IPS DF 19.7 (cell line): Measurements from ENCODE around the gene RALGPS1.

Experiments
- DNase-seq: peaks from one replicate; pipeline ENCODE4 v3.0.0-alpha.2; 2013; ENCODE audit warnings: low read depth, low spot score

The RALGPS1 gene

DNA sequence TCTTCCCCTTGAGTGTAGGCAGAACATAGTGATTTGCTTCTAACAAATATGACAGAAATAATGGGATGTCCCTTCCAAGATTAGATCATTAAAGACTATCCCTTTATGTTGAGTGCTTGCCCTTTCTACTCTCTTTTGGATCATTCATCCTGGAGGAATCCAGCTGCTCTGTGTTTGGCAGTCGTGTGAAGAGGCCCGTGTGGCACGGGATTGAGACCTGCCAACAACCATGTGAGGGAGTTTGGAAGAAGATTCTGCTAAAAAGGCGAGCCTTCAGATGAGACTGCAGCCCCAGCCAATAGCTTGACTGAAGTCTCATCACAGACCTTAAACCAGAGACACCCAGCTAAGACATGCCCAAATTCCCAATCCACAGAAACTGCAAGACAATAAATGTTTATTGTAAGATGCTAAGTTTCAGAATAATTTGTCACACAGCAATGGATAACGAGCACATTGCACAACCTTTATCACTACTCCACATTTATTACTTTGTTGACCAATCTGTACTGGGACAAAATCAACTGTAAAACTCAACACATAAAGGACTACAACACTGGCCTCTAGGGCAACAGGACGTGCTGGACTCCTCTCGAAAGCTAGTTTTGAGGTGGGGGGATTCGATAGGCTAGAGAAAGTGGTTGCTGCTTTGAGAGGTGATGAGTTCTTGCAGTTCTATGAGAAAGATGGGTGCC is 165.0 kb downstream of the RALGPS1 start:
- no peak for DNase-seq

DNA sequence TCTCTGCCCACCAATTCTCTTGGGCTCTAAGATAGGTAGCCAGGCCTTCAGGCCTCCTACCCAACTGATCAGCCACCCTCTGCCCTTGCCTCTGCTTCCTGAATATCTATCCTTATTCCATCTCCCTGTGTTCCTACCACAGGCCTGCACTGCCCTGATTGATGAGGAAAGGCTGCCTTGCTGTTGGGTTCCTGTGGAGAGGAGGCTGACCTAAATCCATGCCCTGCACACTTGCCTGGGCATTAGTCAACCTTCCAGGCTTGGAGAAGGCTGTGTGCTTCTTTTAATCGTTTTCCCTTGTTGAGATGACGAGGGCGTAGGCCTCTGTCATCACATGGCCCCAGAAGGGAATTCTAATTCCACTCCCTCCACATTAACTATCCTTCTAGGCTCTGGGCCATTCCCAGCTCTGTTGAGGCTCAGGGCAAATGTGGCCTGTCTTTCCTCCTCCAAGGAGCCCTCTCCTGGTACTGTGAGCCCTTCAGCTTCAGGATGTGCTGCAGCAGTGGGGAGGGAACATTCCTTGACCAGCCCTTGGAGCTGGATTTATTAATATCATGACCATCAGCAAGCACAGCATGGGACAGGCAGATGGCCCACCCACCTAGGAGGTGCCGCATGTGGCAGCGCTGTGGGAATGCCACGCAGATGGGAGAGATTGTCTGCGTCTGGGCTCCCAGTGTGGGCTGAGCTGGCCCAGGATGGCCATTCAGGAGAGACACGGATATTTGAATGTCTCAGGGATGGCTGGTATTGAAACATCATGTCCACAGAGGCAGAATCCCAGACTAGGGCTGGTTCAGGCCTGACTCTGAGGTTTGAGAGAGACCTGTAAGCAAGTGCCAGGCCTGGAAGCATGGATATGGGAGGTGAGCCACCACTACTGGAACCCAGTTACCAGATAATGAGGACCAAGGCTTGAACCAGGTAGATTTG is 166.9 kb downstream of the RALGPS1 start:
- DNase-seq, result no peak

- DNase-seq, result no peak
Observed at GRCh38 chr9:127083138-127083980, 168.8 kb downstream of the RALGPS1 start.

GRCh38 chr9:127084076-127085039 is 169.8 kb downstream of the RALGPS1 start:
- DNase-seq, result no peak

DNA sequence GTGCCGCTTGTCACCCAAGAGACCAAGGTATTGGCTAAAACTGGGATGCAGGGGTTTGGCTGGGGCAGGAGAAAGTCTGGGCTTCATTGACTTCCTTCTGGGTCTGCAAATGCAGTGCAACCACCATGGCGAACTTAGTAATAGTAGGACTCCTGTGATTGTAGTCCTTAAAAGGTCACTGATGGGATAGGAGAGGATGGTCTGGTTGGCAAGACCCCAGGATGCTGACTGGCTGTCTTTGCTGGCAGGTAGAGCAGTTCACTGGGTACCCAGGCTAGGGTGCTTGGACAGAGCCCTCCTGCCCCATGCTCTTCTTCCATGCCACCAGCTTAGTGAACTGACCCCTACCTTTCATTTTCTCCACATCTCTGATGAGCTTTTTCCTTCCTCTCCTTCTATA is 170.6 kb downstream of the RALGPS1 start:
- no peak for DNase-seq

DNA sequence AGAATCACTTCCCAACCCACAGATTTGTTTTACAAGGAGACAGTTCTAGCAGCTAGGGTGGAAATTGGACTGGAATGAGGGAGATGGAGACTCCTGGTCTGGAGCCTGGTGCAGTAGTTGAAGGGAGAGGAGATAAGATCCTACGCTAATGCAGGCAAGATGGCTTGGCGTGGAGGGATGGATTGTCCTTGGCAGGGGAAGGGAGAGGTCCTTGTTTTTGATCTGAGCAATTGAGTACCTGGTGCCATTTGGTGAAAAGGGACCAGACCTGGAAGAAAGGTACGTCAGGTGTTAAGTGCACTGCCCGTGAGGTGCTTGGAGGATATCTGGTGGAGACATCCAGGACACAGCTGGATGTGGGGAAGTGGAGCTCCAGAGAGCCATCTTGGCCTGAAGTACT is 172.2 kb downstream of the RALGPS1 start:
- no peak for DNase-seq

DNA sequence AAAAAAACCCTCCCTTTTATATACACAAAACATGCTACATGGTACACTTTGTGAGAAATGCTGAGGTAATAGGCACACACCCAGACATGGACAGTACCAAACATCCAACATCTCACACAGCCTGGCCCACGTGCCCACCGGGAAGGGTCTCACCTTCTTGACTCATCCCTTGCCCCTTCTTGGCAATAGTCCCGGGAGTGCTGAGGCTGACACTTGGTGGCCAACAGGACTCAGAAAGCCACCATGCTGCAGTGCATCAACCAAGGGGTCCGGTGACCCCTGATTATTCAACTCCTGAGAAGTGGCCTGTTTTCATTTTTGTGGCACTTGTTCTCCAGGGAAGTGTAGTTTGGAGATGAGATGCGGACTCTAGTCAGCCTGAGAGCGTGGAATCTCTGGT is 172.8 kb downstream of the RALGPS1 start:
- no peak for DNase-seq

- DNase-seq, result no peak
Observed at GRCh38 chr9:127087836-127088235, 173.3 kb downstream of the RALGPS1 start.

DNA sequence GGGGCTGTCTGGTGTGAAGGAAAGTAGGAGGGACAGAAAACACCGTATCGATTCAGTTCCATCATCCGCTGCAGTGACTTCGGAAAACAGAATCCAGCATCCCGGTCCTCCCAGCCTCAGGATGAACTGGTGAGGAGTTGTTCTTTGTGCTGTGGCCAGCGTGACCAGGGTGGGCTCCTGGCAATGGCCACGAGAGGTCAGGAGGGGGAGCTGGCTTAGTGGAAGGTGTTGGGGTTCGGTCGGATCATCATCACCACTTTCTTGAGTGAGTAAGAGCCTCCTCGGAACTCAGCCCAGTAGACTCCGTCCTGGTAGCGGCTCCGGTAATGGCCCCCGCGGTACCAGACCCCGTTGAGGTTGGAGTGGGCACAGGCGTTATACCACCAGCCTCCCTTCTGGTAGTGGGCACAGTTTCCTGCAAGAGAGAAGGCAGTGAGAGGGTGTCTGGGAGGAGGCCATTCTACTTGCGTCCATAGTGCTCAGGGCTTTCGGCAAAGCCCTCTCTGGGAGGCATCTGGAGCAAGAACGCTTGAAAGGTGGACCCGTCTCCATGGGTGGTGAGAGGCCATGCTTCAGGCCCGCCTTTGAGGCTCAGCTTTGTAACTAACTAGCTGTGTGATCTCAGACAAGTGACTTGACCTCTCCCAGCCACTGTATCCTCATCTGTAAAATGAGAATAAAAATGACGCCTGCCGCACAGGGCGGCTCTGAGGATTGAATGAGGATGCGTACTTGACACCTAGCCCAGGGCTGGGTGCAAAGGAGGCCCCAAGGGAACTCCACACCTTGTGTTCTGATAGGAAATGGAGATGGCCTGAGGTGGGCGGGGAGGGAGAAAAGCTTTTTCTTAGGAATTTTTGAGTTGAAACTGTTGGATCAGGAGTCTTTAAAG is 174.4 kb downstream of the RALGPS1 start:
- DNase-seq, result no peak

DNA sequence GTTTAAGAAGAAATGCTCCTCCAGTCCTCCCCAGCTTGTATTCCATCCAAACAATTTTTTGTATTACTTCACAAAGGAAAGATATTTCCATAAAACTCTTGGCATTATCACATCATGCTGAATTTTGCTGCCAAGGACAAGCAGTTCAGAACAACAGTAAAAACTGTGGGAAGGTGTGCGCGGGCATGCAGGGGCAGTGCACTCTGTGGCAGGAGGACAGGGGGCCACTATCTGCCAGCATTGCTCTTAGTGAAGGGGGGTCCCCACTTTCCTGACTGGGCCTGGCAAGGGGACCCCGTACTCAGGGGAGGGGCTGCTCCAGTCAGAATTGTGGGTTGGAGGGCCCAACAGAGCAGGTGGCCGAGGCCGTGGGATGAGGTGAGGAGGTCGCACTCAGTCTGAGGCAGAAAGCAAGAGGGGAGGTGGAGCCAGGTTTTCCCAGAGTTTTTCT is 175.1 kb downstream of the RALGPS1 start:
- no peak for DNase-seq

- DNase-seq, result no peak
Observed at GRCh38 chr9:127090341-127090985, 175.9 kb downstream of the RALGPS1 start.

DNA sequence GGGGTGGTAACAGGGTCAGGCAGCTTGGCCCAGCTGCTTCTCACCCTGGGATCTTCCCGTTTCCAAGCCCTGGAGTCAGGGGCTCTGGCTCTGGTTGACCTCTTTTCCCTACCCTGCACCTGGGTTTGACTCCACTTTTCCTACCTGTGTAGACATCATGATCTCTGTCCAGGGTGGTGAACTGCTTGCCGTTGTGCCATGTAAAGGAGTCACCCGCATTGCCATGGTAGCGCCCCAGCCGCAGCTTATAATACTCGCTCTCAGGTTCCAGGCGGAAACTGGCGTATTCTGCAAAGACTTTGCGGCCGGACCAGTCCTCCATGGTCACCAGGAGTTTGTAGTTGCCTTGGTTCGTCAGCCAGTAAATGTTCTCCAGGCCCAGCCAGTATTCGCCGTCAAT is 176.9 kb downstream of the RALGPS1 start:
- DNase-seq, result no peak

- no peak for DNase-seq
Observed at GRCh38 chr9:127092041-127092608, 177.5 kb downstream of the RALGPS1 start.

DNA sequence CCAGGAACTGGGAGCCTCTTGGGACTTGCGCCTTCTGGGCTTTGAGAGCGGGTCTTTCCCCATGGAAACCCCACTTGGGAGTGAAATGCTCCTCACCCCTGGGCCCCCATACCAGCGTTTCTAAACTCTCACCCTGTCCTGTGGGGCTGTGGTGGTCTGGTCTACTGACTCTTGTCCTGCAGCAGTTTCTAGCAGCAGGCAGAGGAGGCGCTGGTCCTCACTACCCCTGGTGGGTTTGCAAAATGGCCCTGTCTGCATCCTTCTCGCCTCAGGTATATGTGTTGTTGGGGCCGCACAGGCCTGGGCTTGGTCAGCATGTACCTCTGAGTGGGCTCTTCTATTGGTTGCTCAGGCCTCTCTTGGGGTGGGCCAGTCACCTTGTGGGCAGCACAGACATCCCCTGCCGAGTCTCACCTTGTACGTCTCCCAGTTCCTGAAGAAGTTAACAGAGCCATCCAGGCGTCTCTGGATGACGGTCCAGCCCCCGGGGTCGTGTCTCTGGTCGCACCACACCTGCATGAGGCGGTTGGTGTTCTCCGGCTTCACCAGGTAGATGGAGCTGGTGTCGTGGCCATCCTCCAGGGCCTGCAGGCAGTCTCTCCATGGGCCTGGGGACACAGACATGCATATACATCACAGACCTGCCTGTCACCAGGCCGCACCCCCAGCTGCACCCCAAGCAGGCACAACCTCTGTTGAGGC is 178.9 kb downstream of the RALGPS1 start:
- DNase-seq, result no peak

DNA sequence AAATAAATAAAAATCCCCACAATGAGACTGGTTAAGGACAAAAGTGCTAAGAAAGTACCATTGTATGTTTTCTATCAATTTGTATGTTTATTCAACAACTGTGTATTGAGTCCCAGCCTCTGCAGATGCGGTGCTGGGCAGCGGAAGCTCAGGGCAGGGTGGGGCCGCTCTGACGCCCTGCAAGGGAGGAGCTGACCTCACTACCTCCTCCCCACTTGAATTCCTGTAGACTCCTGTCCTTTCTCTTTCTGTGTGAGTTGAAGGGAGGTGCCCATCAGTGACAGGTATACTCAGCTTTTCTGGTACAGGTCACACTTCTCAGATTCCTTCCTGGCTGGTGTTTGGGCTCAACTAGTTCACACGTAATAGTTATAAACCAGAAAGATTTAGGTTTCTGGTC is 180.8 kb downstream of the RALGPS1 start:
- no peak for DNase-seq

GRCh38 chr9:127096208-127096607 is 181.6 kb downstream of the RALGPS1 start:
- DNase-seq, result no peak

DNA sequence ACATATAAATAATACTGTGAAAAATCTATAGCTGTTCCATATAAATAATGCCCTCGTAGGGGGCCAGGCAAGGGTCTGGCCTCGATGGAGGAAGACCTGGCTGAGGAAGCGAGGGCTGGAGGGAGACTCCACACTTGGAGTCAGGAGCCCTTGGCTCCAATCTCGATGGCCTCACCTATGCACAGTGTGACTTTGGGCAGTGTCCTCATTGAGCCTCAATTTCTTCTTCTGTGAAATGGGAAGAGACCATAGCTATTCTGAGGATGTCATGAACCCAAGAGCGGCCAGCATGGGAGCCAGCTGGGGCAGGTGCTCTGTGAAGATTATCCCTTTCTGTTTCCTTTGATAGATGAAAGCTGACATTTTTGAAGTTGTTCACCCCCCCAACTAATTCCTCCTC is 183.1 kb downstream of the RALGPS1 start:
- no peak for DNase-seq

DNA sequence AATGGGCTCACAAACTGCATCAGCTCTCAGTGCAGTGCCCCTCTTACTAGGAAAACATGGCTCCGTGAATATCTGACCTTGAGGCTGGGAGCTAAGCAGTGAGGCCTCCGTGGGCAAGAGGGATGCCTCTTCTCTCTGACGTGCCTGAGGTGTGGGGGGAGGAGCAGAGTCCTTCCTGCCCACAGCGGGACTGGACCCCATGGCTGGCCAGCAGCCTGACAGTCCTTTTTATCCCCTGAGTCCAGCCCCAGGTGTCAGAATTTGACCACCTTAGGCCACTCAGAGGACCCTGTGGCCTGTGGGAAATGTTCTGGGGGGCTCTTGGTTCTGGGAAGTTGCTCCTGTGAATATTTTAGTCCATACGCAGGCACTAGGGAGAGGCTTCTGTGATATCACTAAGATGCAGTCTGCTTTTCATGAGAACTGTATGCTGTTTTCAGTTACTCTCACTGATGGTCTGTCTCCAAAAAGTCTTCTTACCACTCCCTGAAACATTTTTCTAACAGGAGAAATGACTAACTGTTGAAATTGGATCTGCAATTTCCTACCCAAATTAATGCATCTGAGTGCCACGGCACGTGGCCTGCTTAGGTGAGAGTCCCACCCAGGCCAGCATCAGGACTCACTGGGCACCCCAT is 184.5 kb downstream of the RALGPS1 start:
- no peak for DNase-seq
